ENCODE data around the gene CAAP1. TPM values are rescaled to one million over a fixed set of nuclear protein-coding genes. Genes with fewer than 3 reads are reported as not detected.
"Not testable (repeated sequence)": the region's sequence is repeated elsewhere in the genome, so short reads cannot be mapped to it uniquely, and the experiment has no call there.

The CAAP1 gene, protein sequence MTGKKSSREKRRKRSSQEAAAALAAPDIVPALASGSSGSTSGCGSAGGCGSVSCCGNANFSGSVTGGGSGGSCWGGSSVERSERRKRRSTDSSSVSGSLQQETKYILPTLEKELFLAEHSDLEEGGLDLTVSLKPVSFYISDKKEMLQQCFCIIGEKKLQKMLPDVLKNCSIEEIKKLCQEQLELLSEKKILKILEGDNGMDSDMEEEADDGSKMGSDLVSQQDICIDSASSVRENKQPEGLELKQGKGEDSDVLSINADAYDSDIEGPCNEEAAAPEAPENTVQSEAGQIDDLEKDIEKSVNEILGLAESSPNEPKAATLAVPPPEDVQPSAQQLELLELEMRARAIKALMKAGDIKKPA
- 7.3 TPM for total RNA-seq
- long read RNA-seq, partial matches to known transcripts = 0 of 4 reads
- long read RNA-seq, other reads (novel, unspliced or antisense) = 2 of 4 reads

DNA sequence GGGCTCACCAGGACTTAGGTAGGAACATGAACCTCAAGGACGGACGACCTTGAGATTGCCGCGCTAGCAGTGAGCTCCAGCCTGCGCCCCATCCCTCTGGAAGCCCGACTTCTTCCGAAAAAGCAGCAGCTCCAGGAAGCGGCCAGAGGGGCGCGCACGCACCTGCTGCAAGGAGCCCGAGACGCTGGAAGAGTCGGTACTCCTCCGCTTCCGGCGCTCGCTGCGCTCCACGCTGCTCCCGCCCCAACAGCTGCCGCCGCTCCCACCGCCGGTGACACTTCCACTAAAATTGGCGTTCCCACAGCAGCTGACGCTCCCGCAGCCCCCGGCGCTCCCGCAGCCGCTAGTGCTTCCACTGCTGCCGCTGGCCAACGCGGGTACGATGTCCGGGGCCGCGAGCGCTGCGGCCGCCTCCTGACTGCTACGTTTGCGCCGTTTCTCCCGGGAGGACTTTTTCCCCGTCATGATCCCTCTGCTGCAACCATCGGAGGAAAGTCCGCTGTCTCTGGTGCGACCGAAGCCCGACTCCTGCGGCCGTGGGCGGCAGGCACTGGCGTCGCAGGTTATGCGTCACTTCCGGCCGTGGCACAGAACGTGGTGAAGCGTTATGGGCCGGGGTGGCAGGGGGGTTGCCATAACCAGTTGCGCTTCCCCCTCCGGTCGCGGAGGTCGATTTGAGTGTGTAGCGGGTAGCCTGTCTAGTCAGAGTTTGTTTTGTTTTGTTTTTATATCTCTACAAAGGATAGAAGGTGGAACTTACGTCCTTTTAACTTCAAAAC is at the start of gene CAAP1:
TSS of gene CAAP1 (minus strand) at position 552 of the 779 bp plus-strand sequence. CDS start at position 465, 87 bp downstream.
- intact Hi-C loops (cut with DNase I) = loop anchor here (2.0 kb wide), 2 partner anchors 54 to 64 kb away; partner anchors contain the start of genes IFT74 and PLAA
- DNase-seq (ENCODE audit: missing footprints) = peak; percentile 98
- peak; percentile 99 for ATAC-seq

GRCh38 chr9:26940779-26941178 is 48.2 kb upstream of the CAAP1 start:
- no peak for DNase-seq (ENCODE audit: missing footprints)
- intact Hi-C loops (cut with DNase I) = no loop called here
- no peak for ATAC-seq

DNA sequence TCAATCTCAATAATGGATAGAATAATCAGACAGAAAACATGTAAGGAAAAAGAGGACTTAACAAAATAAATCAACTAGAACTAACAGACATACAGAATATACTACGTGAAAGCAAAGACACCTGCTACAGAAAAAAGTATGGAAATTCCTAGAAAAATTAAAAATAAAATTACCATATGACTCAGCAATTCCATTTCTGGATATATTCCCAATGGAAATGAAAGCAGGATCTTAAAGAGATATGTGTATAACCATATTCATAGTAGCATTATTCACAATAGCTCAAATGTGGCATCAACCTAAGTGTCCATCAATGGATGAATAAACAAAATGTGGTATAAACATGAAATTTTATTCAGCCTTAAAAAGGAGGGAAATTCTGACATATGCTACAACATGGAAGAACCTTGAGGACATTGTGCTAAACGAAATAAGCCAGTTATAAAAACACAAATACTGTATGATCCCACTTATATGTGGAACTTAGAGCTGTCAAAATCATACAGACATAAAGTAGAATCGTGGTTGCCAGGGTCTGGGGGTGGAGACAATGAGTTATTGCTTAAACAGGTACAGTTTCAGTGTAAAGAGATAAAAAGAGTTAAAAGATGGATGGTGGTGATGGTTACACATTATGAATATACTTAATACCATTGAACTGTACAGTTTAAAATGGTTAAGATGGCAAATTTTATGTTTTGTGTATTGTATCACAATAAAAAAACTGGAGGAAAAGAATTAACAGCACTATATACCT is 47.5 kb upstream of the CAAP1 start:
- DNase-seq (ENCODE audit: missing footprints) (no peak), ATAC-seq (no peak)
- intact Hi-C loops (cut with DNase I) = no loop called here

- intact Hi-C loops (cut with DNase I) = no loop called here
These were observed 45.3 kb upstream of the CAAP1 start for GRCh38 chr9:26937816-26938371.

DNA sequence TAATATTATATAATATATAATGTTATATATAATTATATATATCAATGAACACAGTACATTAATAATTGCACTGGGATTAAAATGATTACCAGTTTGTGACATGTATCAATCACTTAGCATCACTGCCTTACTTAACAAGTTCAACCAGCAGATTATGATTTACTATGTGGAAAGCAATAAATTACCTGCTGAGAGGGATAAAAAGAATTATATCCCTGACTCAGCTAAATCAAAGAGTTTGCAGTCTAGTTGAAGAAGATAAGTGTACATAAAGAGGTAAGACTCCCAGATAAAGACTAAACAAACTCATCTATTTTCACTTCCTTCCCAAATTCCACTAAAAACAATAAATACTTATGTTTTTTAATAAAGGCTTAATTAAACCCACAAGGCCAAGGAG is 43.2 kb upstream of the CAAP1 start:
- ATAC-seq (no peak), DNase-seq (ENCODE audit: missing footprints) (no peak)
- intact Hi-C loops (cut with DNase I) = no loop called here

More at GRCh38 chr9:26937816-26938371, 45.3 kb upstream of the CAAP1 start:
- DNase-seq (ENCODE audit: missing footprints) (no peak), ATAC-seq (no peak)

DNA sequence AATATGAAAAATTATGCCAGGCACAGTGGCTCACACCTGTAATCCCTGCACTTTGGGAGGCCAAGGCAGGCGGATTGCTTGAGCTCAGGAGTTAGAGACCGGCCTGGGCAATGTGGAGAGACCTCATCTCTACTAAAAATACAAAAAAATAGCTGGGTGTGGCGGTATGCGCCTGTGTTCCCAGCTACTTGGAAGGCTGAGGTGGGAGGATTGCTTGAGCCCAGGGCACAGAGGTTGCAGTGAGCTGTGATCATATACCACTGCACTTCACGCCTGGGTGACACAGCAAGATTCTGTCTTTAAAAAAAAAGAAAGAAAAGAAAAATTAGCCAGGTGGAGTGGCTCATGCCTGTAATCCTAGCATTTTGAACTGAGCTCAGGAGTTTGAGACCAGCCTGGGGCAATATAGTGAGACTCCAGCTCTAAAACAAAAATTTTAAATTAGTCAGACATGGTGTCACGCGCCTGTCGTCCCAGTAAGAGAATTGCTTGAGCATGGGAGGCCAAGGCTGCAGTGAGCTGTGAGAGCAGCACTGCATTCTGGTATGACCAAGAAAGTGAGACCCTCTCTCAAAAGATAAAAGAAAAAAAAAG is 36.4 kb upstream of the CAAP1 start:
- intact Hi-C loops (cut with DNase I) = no loop called here
- no peak for ATAC-seq
- no peak for DNase-seq (ENCODE audit: missing footprints)

DNA sequence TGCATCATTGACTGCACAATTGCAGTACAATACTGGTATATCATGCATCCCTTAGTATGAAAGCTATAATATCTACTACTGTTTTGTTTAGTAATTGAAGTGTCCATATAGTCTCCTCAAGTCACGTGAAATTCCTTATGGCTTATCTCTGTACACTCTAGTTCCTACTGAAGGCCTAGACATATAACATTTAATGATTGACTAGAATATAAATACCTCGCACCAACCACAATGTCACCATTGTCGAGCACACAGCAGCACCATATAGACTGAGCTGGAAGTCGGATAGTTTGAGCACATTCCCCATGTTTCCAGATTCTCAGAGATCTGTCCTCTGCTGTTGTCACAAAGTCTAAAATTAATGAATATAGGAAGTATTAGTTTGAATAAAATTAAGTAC is 33.0 kb upstream of the CAAP1 start:
- no peak for ATAC-seq
- DNase-seq (ENCODE audit: missing footprints) = no peak
- intact Hi-C loops (cut with DNase I) = no loop called here

DNA sequence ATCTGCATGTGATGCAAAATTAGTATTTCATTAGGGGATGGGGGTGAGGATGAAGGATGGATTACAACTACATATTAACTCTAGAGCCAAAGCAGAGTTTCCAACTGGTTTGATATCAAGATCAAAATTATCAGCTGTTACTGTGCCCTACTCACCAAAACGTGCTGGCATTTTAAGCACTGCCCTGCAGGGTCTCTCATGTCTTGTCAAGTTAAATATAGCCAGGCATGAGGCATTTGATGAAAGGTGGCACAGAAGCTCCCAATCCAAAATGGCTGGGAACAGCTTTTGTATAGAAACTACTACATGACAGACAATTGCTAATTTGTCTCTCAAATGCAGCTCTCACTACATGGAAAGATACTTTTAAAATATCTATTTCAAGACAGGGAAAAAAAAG is 27.1 kb upstream of the CAAP1 start:
- no peak for DNase-seq (ENCODE audit: missing footprints)
- intact Hi-C loops (cut with DNase I) = no loop called here
- no peak for ATAC-seq

DNA sequence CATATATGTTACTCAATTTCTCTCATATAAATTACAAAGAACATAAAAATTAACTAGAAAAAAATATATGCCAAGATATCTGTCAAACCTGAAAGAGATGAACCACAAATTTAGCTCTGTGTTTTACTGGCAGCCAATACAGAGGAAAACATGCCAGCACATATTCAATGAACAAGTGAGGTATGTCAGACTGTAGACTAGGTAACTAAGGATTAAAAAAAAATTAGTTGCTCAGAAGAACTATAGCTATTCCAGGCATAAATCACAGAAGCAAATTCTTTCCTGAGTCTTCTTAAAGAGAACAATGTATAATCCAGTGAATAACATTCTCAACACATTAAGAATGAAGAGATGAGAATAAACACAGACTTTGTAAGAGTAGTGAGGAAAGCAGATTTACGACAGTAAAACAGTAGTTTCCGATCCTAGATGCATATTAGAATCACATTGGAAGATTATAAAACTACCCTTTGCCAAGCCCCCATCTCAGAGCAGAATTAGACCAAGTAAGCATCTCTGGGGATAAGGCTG is 20.6 kb upstream of the CAAP1 start:
- intact Hi-C loops (cut with DNase I) = no loop called here
- ATAC-seq (no peak), DNase-seq (ENCODE audit: missing footprints) (no peak)

GRCh38 chr9:26904671-26905070 is 12.1 kb upstream of the CAAP1 start:
- DNase-seq (ENCODE audit: missing footprints) = no peak
- no peak for ATAC-seq
- intact Hi-C loops (cut with DNase I) = no loop called here

DNA sequence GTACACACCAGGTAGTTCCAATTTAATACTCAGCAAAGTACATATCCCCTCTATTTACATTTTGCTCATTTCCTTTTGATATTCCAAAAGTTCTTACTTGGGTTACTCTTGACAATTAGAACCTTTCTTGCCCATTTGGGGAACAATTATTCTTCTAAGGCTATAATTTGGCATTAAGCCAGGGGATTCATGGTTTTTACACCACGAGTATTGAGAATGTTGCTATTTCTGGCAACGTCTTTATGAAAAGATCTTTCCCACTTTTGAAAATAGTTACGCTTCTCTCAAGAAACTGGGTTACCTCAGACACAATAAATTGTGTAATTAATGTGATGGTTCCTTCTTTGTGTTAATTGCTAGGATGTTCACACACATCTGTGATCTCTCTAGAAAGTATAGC is 11.5 kb upstream of the CAAP1 start:
- intact Hi-C loops (cut with DNase I) = no loop called here
- DNase-seq (ENCODE audit: missing footprints) (no peak), ATAC-seq (no peak)

DNA sequence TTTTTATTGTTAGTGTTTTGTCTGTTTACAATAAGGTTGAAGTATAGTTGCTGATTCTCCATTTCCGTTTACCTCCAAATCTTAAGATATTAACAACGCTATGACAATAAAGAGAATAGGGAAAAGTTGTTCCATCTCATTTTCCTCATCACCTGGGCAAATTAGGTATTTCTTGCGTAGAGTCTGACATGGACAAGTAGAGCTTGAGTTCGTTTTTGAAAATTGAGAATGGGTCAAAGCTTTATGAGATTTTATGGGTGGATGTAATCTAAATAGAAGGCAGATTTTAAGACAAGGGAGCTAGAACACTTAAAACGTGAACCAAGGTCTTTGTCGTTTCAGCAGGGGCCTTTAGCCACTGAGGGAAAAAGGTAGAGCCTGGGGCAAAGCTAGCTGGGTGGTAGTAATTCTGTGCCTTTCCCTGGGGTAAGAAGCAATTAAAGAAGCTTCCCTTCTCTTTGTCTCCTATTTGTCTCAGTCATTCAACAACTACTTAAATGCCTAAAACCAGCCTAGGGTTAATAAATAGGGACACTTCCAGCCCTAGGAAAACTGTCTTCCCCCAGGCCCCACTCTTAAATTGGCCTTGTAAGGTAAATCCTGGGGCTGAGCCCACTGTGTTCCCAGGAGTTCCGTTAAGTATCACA is 551 bp upstream of the CAAP1 start:
- intact Hi-C loops (cut with DNase I) = loop anchor here (2.0 kb wide), 2 partner anchors 54 to 64 kb away; partner anchors contain the start of genes IFT74 and PLAA
- ATAC-seq (no peak), DNase-seq (ENCODE audit: missing footprints) (no peak)

- intact Hi-C loops (cut with DNase I) = loop anchor here (2.0 kb wide), 2 partner anchors 55 to 65 kb away; partner anchors contain the start of genes IFT74 and PLAA
- no peak for DNase-seq (ENCODE audit: missing footprints)
- ATAC-seq = no peak
These were observed 876 bp downstream of the CAAP1 start for GRCh38 chr9:26891726-26892125.

GRCh38 chr9:26888271-26888670 is 4.3 kb downstream of the CAAP1 start:
- ATAC-seq (no peak), DNase-seq (ENCODE audit: missing footprints) (no peak)
- intact Hi-C loops (cut with DNase I) = no loop called here

- DNase-seq (ENCODE audit: missing footprints) (no peak), ATAC-seq (no peak)
- intact Hi-C loops (cut with DNase I) = no loop called here
These were observed 10.4 kb downstream of the CAAP1 start for GRCh38 chr9:26882154-26882553.

DNA sequence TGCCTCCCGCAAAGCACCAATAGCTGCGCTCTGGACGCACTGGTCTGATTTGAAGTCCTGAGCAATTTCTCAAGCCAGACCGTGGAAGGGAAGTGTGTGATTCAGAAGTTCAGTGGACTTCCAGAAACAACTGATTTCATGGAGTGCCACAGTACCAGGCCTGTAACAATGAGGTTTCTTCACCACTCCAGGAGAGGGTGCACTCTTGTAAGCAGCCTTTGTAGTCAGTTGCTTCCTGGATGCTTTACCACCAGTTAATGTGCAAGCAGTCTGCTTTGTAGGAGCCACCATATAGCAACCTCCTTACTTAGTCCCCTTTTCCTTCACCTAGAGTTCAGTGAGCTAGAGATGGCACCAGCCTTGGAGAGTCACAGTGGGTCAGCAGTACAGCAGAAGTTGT is 12.3 kb downstream of the CAAP1 start:
- no peak for DNase-seq (ENCODE audit: missing footprints)
- ATAC-seq = no peak
- intact Hi-C loops (cut with DNase I) = no loop called here

- ATAC-seq; intact Hi-C loops (cut with DNase I); DNase-seq (ENCODE audit: missing footprints): not testable (repeated sequence)
These were observed 17.4 kb downstream of the CAAP1 start for GRCh38 chr9:26875155-26875554.

DNA sequence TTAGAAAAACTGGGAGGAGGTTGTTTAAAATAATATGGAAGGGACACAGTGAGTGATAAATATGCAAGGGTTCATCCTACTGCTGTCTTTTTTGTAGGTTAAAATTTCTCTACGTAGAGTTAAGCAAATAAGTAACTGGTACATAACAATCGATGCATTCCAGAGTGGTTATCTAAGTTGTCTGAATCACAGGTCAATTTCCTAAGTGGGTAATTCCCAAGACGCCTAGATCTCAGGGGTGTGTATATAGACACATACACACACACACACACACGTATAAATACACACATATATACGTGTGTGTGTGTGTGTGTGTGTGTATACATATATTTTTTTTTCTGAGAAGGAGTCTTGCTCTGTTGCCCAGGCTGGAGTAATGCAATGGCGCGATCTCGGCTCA is 22.3 kb downstream of the CAAP1 start:
- DNase-seq (ENCODE audit: missing footprints) (no peak), ATAC-seq (no peak)
- intact Hi-C loops (cut with DNase I) = no loop called here

All from Right ventricle myocardium inferior (tissue), 1 donor.